Ascending aorta (tissue), 2 donors: Measurements from ENCODE around the gene NSD1. TPM values are rescaled to one million over a fixed set of nuclear protein-coding genes. Genes with fewer than 3 reads are reported as not detected.

Experiments
- DNase-seq, 2 donors: peaks; one replicate each; pipeline ENCODE4 v3.0.0-alpha.2; 2019; ENCODE audit warnings: low spot score in 2 of 2
- H3K27ac ChIP-seq, 2 donors: fragments of 200-600 bp; sonication (generic); one replicate each; pipeline ENCODE4 v1.5.1; 2016 to 2017; ENCODE audit warnings: mild to moderate bottlenecking in 1 of 2
- H3K27me3 ChIP-seq: fragments of 200-600 bp; sonication (generic); one replicate; pipeline ENCODE4 v1.5.1; 2017
- H3K36me3 ChIP-seq, 2 donors: fragments of 200-600 bp; sonication (generic); one replicate each; pipeline ENCODE4 v1.5.1; 2016
- H3K4me1 ChIP-seq, 2 donors: fragments of 200-600 bp; sonication (generic); one replicate each; pipeline ENCODE4 v1.5.1; 2016 to 2017; ENCODE audit warnings: mild to moderate bottlenecking in 1 of 2
- H3K4me3 ChIP-seq, 2 donors: fragments of 200-600 bp; sonication (generic); one replicate each; pipeline ENCODE4 v1.5.1; 2016 to 2017; ENCODE audit warnings: mild to moderate bottlenecking in 1 of 2
- H3K9me3 ChIP-seq, 2 donors: fragments of 200-600 bp; sonication (generic); one replicate each; pipeline ENCODE4 v1.5.1; 2016
- CTCF ChIP-seq, 3 experiments: fragments of 200-600 bp in 2 of 3; fragments of 450-650 bp in 1 of 3; sonication (generic) in 2 of 3; IDR thresholded peaks; one replicate each; pipeline ENCODE4 v1.5.1; 2016 to 2019; ENCODE audit warnings: antibody characterized with exemption in 3 of 3, mild to moderate bottlenecking in 1 of 3, moderate library complexity in 1 of 3
- intact Hi-C: fragments of 100-400 bp; cut with DNase I; formaldehyde crosslinking; loops from one replicate; pipeline ENCODE4 v1.15.1; 2023
- total RNA-seq: library from RNA; depleted of rRNA; stranded (reverse); fragments of >200 nt; gene quantifications from one replicate; pipeline ENCODE4 v1.1.0, GENCODE V29; 2016

Gene NSD1
- total RNA-seq, 1 donor from 2014 or later = 22.7 TPM

DNA sequence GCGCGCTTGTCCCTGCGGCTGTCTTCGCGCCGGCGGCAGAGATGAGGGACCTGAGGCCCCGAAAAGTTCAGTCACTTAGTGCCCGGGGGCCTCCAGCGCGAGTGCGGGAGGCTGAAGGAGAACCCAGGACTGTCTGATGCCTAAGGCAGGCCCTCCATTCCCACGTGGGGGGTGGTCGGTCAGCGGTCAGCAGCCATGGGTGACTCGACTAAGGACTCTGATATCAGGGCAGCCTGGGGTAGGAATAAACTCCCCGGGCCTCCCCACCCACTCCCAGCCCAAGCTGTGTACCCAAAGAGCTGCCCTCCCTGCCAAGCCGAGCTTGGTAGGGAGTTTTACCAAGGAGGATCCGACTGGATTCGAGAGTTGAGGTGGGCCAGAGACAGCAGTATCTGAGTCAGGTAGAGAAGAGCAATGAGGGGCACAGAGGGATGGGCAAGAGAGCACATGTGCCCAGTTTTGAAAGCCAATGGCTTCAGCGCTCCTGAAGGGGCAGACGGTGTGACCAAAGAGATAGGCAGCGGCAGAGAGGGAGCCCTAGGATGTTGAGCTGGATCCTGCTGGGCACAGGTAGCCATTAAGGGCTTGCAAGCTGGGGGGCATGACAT is 46.1 kb upstream of the NSD1 start:
- peaks cover 16% of the 10 kb centered on the region for H3K27me3 ChIP-seq
- H3K4me3 ChIP-seq = peak overlapping the region; percentile 53 to 59
- H3K36me3 ChIP-seq = no peaks in the 10 kb centered on the region
- H3K27ac ChIP-seq = no peak overlapping the region
- DNase-seq = no peak
- no peaks in the 10 kb centered on the region for H3K9me3 ChIP-seq
- H3K4me1 ChIP-seq = peaks cover 4 to 7% of the 10 kb centered on the region in 2 donors
- intact Hi-C loops = no loop called here
- TF ChIP-seq CTCF (IDR thresholded peaks at IDR 0.05) = no peak

DNA sequence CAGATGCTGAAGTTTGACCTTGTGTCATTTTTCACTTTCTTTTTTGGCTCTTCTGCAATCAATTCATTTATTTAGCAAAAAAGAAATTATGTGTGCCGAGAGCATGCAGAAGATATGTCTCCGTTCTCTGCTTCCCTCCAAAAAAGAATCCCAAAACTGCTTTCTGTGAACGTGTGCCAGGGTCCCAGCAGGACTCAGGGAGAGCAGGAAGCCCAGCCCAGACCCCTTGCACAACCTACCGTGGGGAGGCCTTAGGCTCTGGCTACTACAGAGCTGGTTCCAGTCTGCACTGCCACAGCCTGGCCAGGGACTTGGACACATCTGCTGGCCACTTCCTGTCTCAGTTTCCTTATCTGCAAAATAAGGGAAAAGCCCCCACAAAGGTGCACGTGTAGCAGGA is 44.4 kb upstream of the NSD1 start:
- no peaks in the 10 kb centered on the region for H3K9me3 ChIP-seq
- no peaks in the 10 kb centered on the region for H3K36me3 ChIP-seq
- H3K27ac ChIP-seq = no peak overlapping the region
- no peak for TF ChIP-seq CTCF (IDR thresholded peaks at IDR 0.05)
- intact Hi-C loops = no loop called here
- peaks cover 4 to 7% of the 10 kb centered on the region in 2 donors for H3K4me1 ChIP-seq
- DNase-seq = no peak
- H3K27me3 ChIP-seq = peaks cover 10% of the 10 kb centered on the region
- no peak overlapping the region for H3K4me3 ChIP-seq

DNA sequence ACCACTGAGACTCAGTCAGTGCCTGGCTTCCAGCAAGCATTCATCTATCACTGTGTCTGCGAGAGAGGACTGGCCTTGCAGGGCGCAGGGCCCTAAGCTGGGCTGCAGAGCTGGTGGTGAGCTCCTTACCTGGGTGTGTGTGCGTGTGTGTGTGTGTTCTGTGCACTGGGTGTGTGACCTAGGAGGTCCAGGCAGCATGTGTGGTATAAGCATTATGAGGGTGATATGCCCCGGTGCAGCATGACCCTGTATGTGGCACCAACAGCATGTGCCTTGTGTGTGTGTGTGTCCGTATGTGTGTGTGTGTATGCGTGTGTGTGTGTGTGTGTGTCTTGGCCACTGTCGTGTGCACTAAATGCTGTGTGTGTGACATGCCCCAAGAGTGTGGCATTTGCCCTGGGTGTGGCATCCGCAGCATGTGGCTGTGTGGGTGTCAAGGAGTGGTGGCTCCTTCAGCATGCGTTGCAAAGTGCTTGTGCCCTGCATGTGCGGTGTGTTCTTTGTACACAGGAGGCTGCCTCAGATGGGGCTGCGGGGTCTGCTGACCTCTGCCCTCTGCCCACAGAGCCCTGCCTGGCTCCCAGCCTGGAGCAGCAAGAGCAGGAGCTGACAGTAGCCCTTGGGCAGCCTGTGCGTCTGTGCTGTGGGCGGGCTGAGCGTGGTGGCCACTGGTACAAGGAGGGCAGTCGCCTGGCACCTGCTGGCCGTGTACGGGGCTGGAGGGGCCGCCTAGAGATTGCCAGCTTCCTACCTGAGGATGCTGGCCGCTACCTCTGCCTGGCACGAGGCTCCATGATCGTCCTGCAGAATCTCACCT is 43.5 kb upstream of the NSD1 start:
- Histone ChIP-seq H3K4me3 (no peak overlapping the region), H3K4me1 (peaks cover 4 to 7% of the 10 kb centered on the region in 2 donors), H3K9me3 (no peaks in the 10 kb centered on the region), H3K36me3 (no peaks in the 10 kb centered on the region), H3K27ac (no peak overlapping the region), H3K27me3 (peaks cover 10% of the 10 kb centered on the region)
- no peak for DNase-seq
- no peak for TF ChIP-seq CTCF (IDR thresholded peaks at IDR 0.05)
- intact Hi-C loops = no loop called here

GRCh38 chr5:177090813-177091212 is 42.8 kb upstream of the NSD1 start:
- H3K4me1 ChIP-seq = peaks cover 4 to 7% of the 10 kb centered on the region in 2 donors
- TF ChIP-seq CTCF (IDR thresholded peaks at IDR 0.05) = no peak
- intact Hi-C loops = no loop called here
- H3K27ac ChIP-seq = no peak overlapping the region
- no peaks in the 10 kb centered on the region for H3K9me3 ChIP-seq
- peaks cover 10% of the 10 kb centered on the region for H3K27me3 ChIP-seq
- no peaks in the 10 kb centered on the region for H3K36me3 ChIP-seq
- DNase-seq = no peak
- no peak overlapping the region for H3K4me3 ChIP-seq

DNA sequence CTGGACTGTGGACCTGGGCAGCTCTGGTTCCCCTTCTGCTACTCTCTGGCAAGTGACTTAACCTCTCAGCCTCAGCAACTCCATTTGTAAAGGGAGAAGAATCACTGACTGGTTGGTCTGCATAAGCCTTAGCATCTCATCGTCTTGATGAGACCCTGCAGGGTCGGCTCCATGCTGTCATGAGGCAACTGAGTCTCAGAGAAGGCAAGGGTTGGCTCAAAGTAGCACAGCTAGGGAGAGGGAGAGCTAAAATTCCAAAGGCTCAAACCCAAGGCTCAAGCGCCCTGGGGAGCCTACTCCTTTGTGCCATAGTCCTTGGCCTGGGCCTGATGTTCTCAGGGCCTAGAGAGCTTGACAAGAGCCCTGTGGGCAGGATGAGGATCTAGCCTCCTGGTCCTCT is 42.3 kb upstream of the NSD1 start:
- TF ChIP-seq CTCF (IDR thresholded peaks at IDR 0.05) = no peak
- intact Hi-C loops = no loop called here

More for the DNA sequence above, 42.3 kb upstream of the NSD1 start:
- Histone ChIP-seq H3K27me3 (peaks cover 10% of the 10 kb centered on the region), H3K27ac (no peak overlapping the region), H3K4me3 (no peak overlapping the region), H3K4me1 (peaks cover 4 to 7% of the 10 kb centered on the region in 2 donors), H3K9me3 (no peaks in the 10 kb centered on the region), H3K36me3 (no peaks in the 10 kb centered on the region)
- no peak for DNase-seq
